ENCODE data around the gene TLE1. TPM values are rescaled to one million over a fixed set of nuclear protein-coding genes. Genes with fewer than 3 reads are reported as not detected.
A peak's percentile ranks its signal among the peaks of the same experiment; 100 is the strongest.

The TLE1 gene
- total and polyA plus RNA-seq, 2 of the 4 experiments (the other 2 are of a cell fraction) = 36.0 to 51.0 TPM

GRCh38 chr9:81566074-81566698 is 123.2 kb downstream of the TLE1 start:
- H4K5ac ChIP-seq (ENCODE audit: low read depth, low read length) = peak overlapping the region; percentile 26; the same call in 1 of the 2 replicates
- H3K4ac ChIP-seq (ENCODE audit: low read depth, low read length) = peak overlapping the region; percentile 49
- no peak overlapping the region for H3K27ac ChIP-seq (ENCODE audit: insufficient read depth, low read length)
- no peaks in the 10 kb centered on the region for H3K27me3 ChIP-seq (ENCODE audit: control insufficient read depth, insufficient read depth, low read length)
- H2BK20ac ChIP-seq (ENCODE audit: low read depth, low read length) = peak overlapping the region; percentile 50
- H2BK15ac ChIP-seq (ENCODE audit: low read depth, low read length) = peak overlapping the region; percentile 30; the same call in 1 of the 3 replicates
- BruUV-seq (replicated peaks) = no TSS peak
- peak overlapping the region; percentile 15; the same call in 1 of the 2 replicates for H3K4me2 ChIP-seq (ENCODE audit: low read depth, low read length)
- CTCF ChIA-PET = no interaction called here
- peak overlapping the region; percentile 38 for H2BK120ac ChIP-seq (ENCODE audit: low read depth, low read length)
- 0 out of 2 replicates have a peak overlapping the region, but pooled peaks have one; percentile 8 for H3K23ac ChIP-seq (ENCODE audit: low read depth, low read length)
- H3K9ac ChIP-seq (ENCODE audit: low read depth, low read length) = no peak overlapping the region
- POLR2A ChIA-PET (ENCODE audit: unreplicated experiment) = no interaction called here
- H4K91ac ChIP-seq (ENCODE audit: insufficient read depth, low read depth, low read length) = peak overlapping the region; percentile 2; the same call in 1 of the 2 replicates
- H3K4me3 ChIP-seq (ENCODE audit: insufficient read depth, low read depth, low read length) = no peak overlapping the region
- H3K18ac ChIP-seq (ENCODE audit: low read depth, low read length) = 0 out of 2 replicates have a peak overlapping the region, but pooled peaks have one; percentile 20
- intact Hi-C loops (cut with micrococcal nuclease) (no loop called here), dilution Hi-C loops (cut with HindIII; ENCODE audit: low sequenced_read_pairs, unreplicated experiment) (no loop called here), in situ Hi-C loops (cut with MboI; ENCODE audit: low sequenced_read_pairs) (no loop called here)
- ATAC-seq (ENCODE audit: low read depth) (peak; percentile 69), DNase-seq (no peak)
- 0 out of 4 replicates have a peak overlapping the region, but pooled peaks of 1 of the 2 experiments have one; percentile 6 for H4K8ac ChIP-seq (ENCODE audit: low read depth in 2 of 2, low read length in 2 of 2)
- H4K20me1 ChIP-seq (ENCODE audit: insufficient read depth, low read length) = no peaks in the 10 kb centered on the region
- no peak overlapping the region for H2AFZ ChIP-seq (replicated peaks; ENCODE audit: low read length, poor library complexity)
- no peaks in the 10 kb centered on the region for H3K79me1 ChIP-seq (ENCODE audit: low read depth in 1 of 2, low read length in 2 of 2)
- H3K36me3 ChIP-seq (ENCODE audit: control insufficient read depth, insufficient read depth, low read length) = no peaks in the 10 kb centered on the region
- 90% methylated on average over 2 of the region's 5 CpGs; no CpG with 5 or more reads in 1 of the 2 experiments for WGBS, 2 experiments (ENCODE audit: extremely low coverage in 2 of 2, insufficient read length in 1 of 2)
- no peaks in the 10 kb centered on the region for H3K9me3 ChIP-seq (ENCODE audit: control insufficient read depth, insufficient read depth, low read length)
- H3K14ac ChIP-seq (replicated peaks; ENCODE audit: low read depth, low read length) = 0 out of 2 replicates have a peak overlapping the region, but pooled peaks have one; percentile 8
- H3K4me1 ChIP-seq (ENCODE audit: control insufficient read depth, insufficient read depth, low read length) = peaks cover 14% of the 10 kb centered on the region
- H2AK5ac ChIP-seq (ENCODE audit: low read depth, low read length) = peak overlapping the region; percentile 83; the same call in 1 of the 2 replicates
- peak overlapping the region; percentile 63 for H2AK9ac ChIP-seq (replicated peaks; ENCODE audit: low read depth, low read length, poor library complexity)
- peaks cover 13% of the 10 kb centered on the region for H3K9me1 ChIP-seq (ENCODE audit: insufficient read depth, low read length)
- no peak overlapping the region for H2BK5ac ChIP-seq (ENCODE audit: low read depth, low read length, poor library complexity, severe bottlenecking)
- no peak overlapping the region for H3K56ac ChIP-seq (ENCODE audit: extremely low read depth, insufficient read depth, low read length)
- TF ChIP-seq MAZ (IDR thresholded peaks at IDR 0.05; ENCODE audit: borderline replicate concordance, low read depth, low read length) = no peak
- TF ChIP-seq MXI1 (IDR thresholded peaks at IDR 0.05; ENCODE audit: borderline replicate concordance, low read depth, low read length) = no peak
- TF ChIP-seq CTCF (conservative IDR thresholded peaks at IDR 0.05; ENCODE audit: low read depth, low read length) = no peak
- TF ChIP-seq NFE2L2 (IDR thresholded peaks at IDR 0.05; ENCODE audit: low read depth, low read length) = no peak
- no peak for TF ChIP-seq CEBPB (IDR thresholded peaks at IDR 0.05; ENCODE audit: low read depth, low read length)
- no peak for TF ChIP-seq ELK1 (IDR thresholded peaks at IDR 0.05; ENCODE audit: borderline replicate concordance, low read depth, low read length)
- TF ChIP-seq SMC3 (IDR thresholded peaks at IDR 0.05; ENCODE audit: low read depth, low read length) = no peak
- no peak for TF ChIP-seq BHLHE40 (IDR thresholded peaks at IDR 0.05; ENCODE audit: low read depth, low read length)
- TF ChIP-seq RAD21 (IDR thresholded peaks at IDR 0.05; ENCODE audit: low read length) = no peak
- no peak for TF ChIP-seq RFX5 (IDR thresholded peaks at IDR 0.05; ENCODE audit: low read depth, low read length)
- no peak for TF ChIP-seq USF2 (IDR thresholded peaks at IDR 0.05; ENCODE audit: low read depth, low read length)
- TF ChIP-seq POLR2A (IDR thresholded peaks at IDR 0.05; ENCODE audit: low read depth, low read length) = no peak
- TF ChIP-seq MAFK (IDR thresholded peaks at IDR 0.05; ENCODE audit: low read depth, low read length) = no peak
- TF ChIP-seq RCOR1 (IDR thresholded peaks at IDR 0.05; ENCODE audit: insufficient replicate concordance, low read length) = no peak
- TF ChIP-seq FOS (IDR thresholded peaks at IDR 0.05; ENCODE audit: low read depth, low read length) = no peak

All from IMR-90 (cell line).